Peyer's patch (tissue), 4 donors: ENCODE data around the gene HOXA4. TPM values are rescaled to one million over a fixed set of nuclear protein-coding genes. Genes with fewer than 3 reads are reported as not detected.

ENCODE experiments used
- DNase-seq, 3 donors: peaks; one replicate each; pipeline ENCODE4 v3.0.0-alpha.2; 2017 to 2019
- H3K27ac ChIP-seq, 4 donors: fragments of 200-600 bp; sonication (generic); one replicate each; pipeline ENCODE4 v1.5.1; 2016 to 2019
- H3K27me3 ChIP-seq, 2 donors: fragments of 200-600 bp; sonication (generic); one replicate each; pipeline ENCODE4 v1.5.1; 2019
- H3K36me3 ChIP-seq, 3 donors: fragments of 200-600 bp; sonication (generic); one replicate each; pipeline ENCODE4 v1.5.1; 2016 to 2019
- H3K4me1 ChIP-seq, 4 donors: fragments of 200-600 bp; sonication (generic); one replicate each; pipeline ENCODE4 v1.5.1; 2016 to 2019
- H3K4me3 ChIP-seq, 4 donors: fragments of 200-600 bp; sonication (generic); 1 replicate in 3 of 4; 2 replicates in 1 of 4; pipeline ENCODE4 v1.5.1; 2016 to 2019; ENCODE audit warnings: mild to moderate bottlenecking in 1 of 4
- H3K9me3 ChIP-seq, 4 donors: fragments of 200-600 bp; sonication (generic); one replicate each; pipeline ENCODE4 v1.5.1; 2016 to 2019; ENCODE audit warnings: mild to moderate bottlenecking in 1 of 4
- CTCF ChIP-seq, 6 experiments: fragments of 450-650 bp in 4 of 6; fragments of 200-600 bp in 2 of 6; sonication (generic) in 1 of 6; IDR thresholded peaks; one replicate each; pipeline ENCODE4 v1.5.1; 2017 to 2019; ENCODE audit warnings: antibody characterized with exemption in 6 of 6, mild to moderate bottlenecking in 3 of 6, moderate library complexity in 1 of 6
- POLR2A ChIP-seq, 2 donors: fragments of 450-650 bp; IDR thresholded peaks; one replicate each; pipeline ENCODE4 v1.5.1; 2017; ENCODE audit warnings: antibody characterized with exemption in 2 of 2, mild to moderate bottlenecking in 2 of 2, moderate library complexity in 2 of 2
- total RNA-seq, 4 donors: library from RNA; depleted of rRNA; stranded (reverse); fragments of >200 nt; gene quantifications; one replicate each; pipeline ENCODE4 v1.1.0, GENCODE V29; 2016

HOXA4 gene
- total RNA-seq, 4 donors from 2014 or later, result 2.6 to 11.5 (median 5.9) TPM

- Histone ChIP-seq H3K4me1 (peaks cover 0 to 76% (median 0%) of the 10 kb centered on the region in 4 donors), H3K27ac (peak overlapping the region; percentile 23 to 93 (median 72)), H3K4me3 (peak overlapping the region in 3 of 4 donors; percentile 19 to 60 (median 54)), H3K36me3 (no peaks in the 10 kb centered on the region), H3K27me3 (no peaks in the 10 kb centered on the region), H3K9me3 (no peaks in the 10 kb centered on the region)
- DNase-seq, result no peak
- no peak for TF ChIP-seq CTCF (IDR thresholded peaks at IDR 0.05)
- TF ChIP-seq POLR2A (IDR thresholded peaks at IDR 0.05), result no peak
These were observed 13.3 kb downstream of the HOXA4 start for GRCh38 chr7:27116962-27117886.

GRCh38 chr7:27116031-27116961 is 14.3 kb downstream of the HOXA4 start:
- Histone ChIP-seq H3K27me3 (no peaks in the 10 kb centered on the region), H3K9me3 (no peaks in the 10 kb centered on the region), H3K4me3 (peak overlapping the region in 3 of 4 donors; percentile 19 to 60 (median 54)), H3K36me3 (no peaks in the 10 kb centered on the region), H3K4me1 (peaks cover 0 to 73% (median 0%) of the 10 kb centered on the region in 4 donors), H3K27ac (peak overlapping the region; percentile 51 to 93 (median 85))
- no peak for DNase-seq
- TF ChIP-seq CTCF (IDR thresholded peaks at IDR 0.05) (no peak), POLR2A (IDR thresholded peaks at IDR 0.05) (no peak)

- no peaks in the 10 kb centered on the region for H3K36me3 ChIP-seq
- peaks cover 0 to 73% (median 0%) of the 10 kb centered on the region in 4 donors for H3K4me1 ChIP-seq
- peak in 2 of 3 donors; percentile 73 to 80 for DNase-seq
- H3K4me3 ChIP-seq, result peak overlapping the region; percentile 13 to 60 (median 36)
- no peaks in the 10 kb centered on the region for H3K27me3 ChIP-seq
- TF ChIP-seq CTCF (IDR thresholded peaks at IDR 0.05), result no peak
- peak; percentile 29 to 37 for TF ChIP-seq POLR2A (IDR thresholded peaks at IDR 0.05)
- no peaks in the 10 kb centered on the region for H3K9me3 ChIP-seq
- peak overlapping the region; percentile 51 to 93 (median 85) for H3K27ac ChIP-seq
These were observed 15.1 kb downstream of the HOXA4 start for GRCh38 chr7:27115221-27116026.

- Histone ChIP-seq H3K4me3 (peak overlapping the region in 3 of 4 donors; percentile 19 to 60 (median 54)), H3K27ac (peak overlapping the region; percentile 51 to 93 (median 85)), H3K4me1 (peaks cover 0 to 73% (median 0%) of the 10 kb centered on the region in 4 donors), H3K9me3 (no peaks in the 10 kb centered on the region), H3K27me3 (no peaks in the 10 kb centered on the region), H3K36me3 (no peaks in the 10 kb centered on the region)
- TF ChIP-seq POLR2A (IDR thresholded peaks at IDR 0.05), result no peak
- TF ChIP-seq CTCF (IDR thresholded peaks at IDR 0.05), result no peak
- no peak for DNase-seq
These were observed 15.7 kb downstream of the HOXA4 start for GRCh38 chr7:27114881-27115220.
